ENCODE data around the gene SLAMF1. TPM values are rescaled to one million over a fixed set of nuclear protein-coding genes. Genes with fewer than 3 reads are reported as not detected.

SLAMF1 gene
- polyA plus RNA-seq, 4 donors: 0.22 to 1.4 (median 0.57) TPM

- WGBS, 3 donors: 97 to 98% (median 98%) methylated on average over 20 of the region's 20 CpGs
- H3K27me3 ChIP-seq (ENCODE audit: control insufficient read depth in 3 of 3, insufficient read depth in 3 of 3, low read length in 3 of 3): no peaks in the 10 kb centered on the region
These were observed 23.0 kb upstream of the SLAMF1 start for GRCh38 chr1:160669802-160670201.

GRCh38 chr1:160669276-160669675 lies 22.4 kb upstream of the SLAMF1 start:
- Histone ChIP-seq H3K4me3 (ENCODE audit: low read depth in 1 of 3, low read length in 3 of 3) (no peak overlapping the region), H3K9me3 (ENCODE audit: control insufficient read depth in 2 of 2, insufficient read depth in 1 of 2, low read depth in 1 of 2, low read length in 1 of 2) (no peaks in the 10 kb centered on the region), H3K4me1 (ENCODE audit: control insufficient read depth in 3 of 3, insufficient read depth in 2 of 3, low read depth in 1 of 3, low read length in 2 of 3) (peaks cover 1 to 10% (median 2%) of the 10 kb centered on the region in 3 donors), H3K27ac (ENCODE audit: low read depth in 1 of 3, low read length in 2 of 3) (no peak overlapping the region), H3K36me3 (ENCODE audit: control insufficient read depth in 3 of 3, insufficient read depth in 2 of 3, low read depth in 1 of 3, low read length in 3 of 3) (no peaks in the 10 kb centered on the region), H3K27me3 (ENCODE audit: control insufficient read depth in 3 of 3, insufficient read depth in 3 of 3, low read length in 3 of 3) (no peaks in the 10 kb centered on the region)
- FAIRE-seq (peak; percentile 86), DNase-seq (no peak)

More at GRCh38 chr1:160669802-160670201, 23.0 kb upstream of the SLAMF1 start:
- no peaks in the 10 kb centered on the region for H3K9me3 ChIP-seq (ENCODE audit: control insufficient read depth in 2 of 2, insufficient read depth in 1 of 2, low read depth in 1 of 2, low read length in 1 of 2)
- no peak overlapping the region for H3K4me3 ChIP-seq (ENCODE audit: low read depth in 1 of 3, low read length in 3 of 3)
- DNase-seq (no peak), FAIRE-seq (no peak)
- H3K4me1 ChIP-seq (ENCODE audit: control insufficient read depth in 3 of 3, insufficient read depth in 2 of 3, low read depth in 1 of 3, low read length in 2 of 3): peaks cover 1 to 10% (median 2%) of the 10 kb centered on the region in 3 donors
- no peak overlapping the region for H3K27ac ChIP-seq (ENCODE audit: low read depth in 1 of 3, low read length in 2 of 3)
- H3K36me3 ChIP-seq (ENCODE audit: control insufficient read depth in 3 of 3, insufficient read depth in 2 of 3, low read depth in 1 of 3, low read length in 3 of 3): no peaks in the 10 kb centered on the region

GRCh38 chr1:160667896-160668295 lies 21.1 kb upstream of the SLAMF1 start:
- H3K9me3 ChIP-seq (ENCODE audit: control insufficient read depth in 2 of 2, insufficient read depth in 1 of 2, low read depth in 1 of 2, low read length in 1 of 2): no peaks in the 10 kb centered on the region
- FAIRE-seq: no peak
- WGBS, 3 donors: 91 to 98% (median 94%) methylated on average over 2 of the region's 2 CpGs

GRCh38 chr1:160666079-160666442 lies 19.2 kb upstream of the SLAMF1 start:
- Histone ChIP-seq H3K4me3 (ENCODE audit: low read depth in 1 of 3, low read length in 3 of 3) (no peak overlapping the region), H3K4me1 (ENCODE audit: control insufficient read depth in 3 of 3, insufficient read depth in 2 of 3, low read depth in 1 of 3, low read length in 2 of 3) (peaks cover 0 to 7% (median 1%) of the 10 kb centered on the region in 3 donors), H3K36me3 (ENCODE audit: control insufficient read depth in 3 of 3, insufficient read depth in 2 of 3, low read depth in 1 of 3, low read length in 3 of 3) (no peaks in the 10 kb centered on the region), H3K9me3 (ENCODE audit: control insufficient read depth in 2 of 2, insufficient read depth in 1 of 2, low read depth in 1 of 2, low read length in 1 of 2) (no peaks in the 10 kb centered on the region), H3K27me3 (ENCODE audit: control insufficient read depth in 3 of 3, insufficient read depth in 3 of 3, low read length in 3 of 3) (no peaks in the 10 kb centered on the region), H3K27ac (ENCODE audit: low read depth in 1 of 3, low read length in 2 of 3) (peak overlapping the region in 1 of 3 donors; percentile 85)
- DNase-seq: no peak
- 59 to 85% (median 62%) methylated on average over 3 of the region's 3 CpGs for WGBS, 3 donors
- no peak for FAIRE-seq

More at GRCh38 chr1:160667896-160668295, 21.1 kb upstream of the SLAMF1 start:
- Histone ChIP-seq H3K27me3 (ENCODE audit: control insufficient read depth in 3 of 3, insufficient read depth in 3 of 3, low read length in 3 of 3) (no peaks in the 10 kb centered on the region), H3K4me3 (ENCODE audit: low read depth in 1 of 3, low read length in 3 of 3) (no peak overlapping the region), H3K36me3 (ENCODE audit: control insufficient read depth in 3 of 3, insufficient read depth in 2 of 3, low read depth in 1 of 3, low read length in 3 of 3) (no peaks in the 10 kb centered on the region), H3K4me1 (ENCODE audit: control insufficient read depth in 3 of 3, insufficient read depth in 2 of 3, low read depth in 1 of 3, low read length in 2 of 3) (peaks cover 1 to 10% (median 2%) of the 10 kb centered on the region in 3 donors), H3K27ac (ENCODE audit: low read depth in 1 of 3, low read length in 2 of 3) (no peak overlapping the region)
- no peak for DNase-seq

GRCh38 chr1:160665330-160666078 lies 18.7 kb upstream of the SLAMF1 start:
- peak overlapping the region in 1 of 3 donors; percentile 85 for H3K27ac ChIP-seq (ENCODE audit: low read depth in 1 of 3, low read length in 2 of 3)
- FAIRE-seq (no peak), DNase-seq (no peak)
- no peaks in the 10 kb centered on the region for H3K27me3 ChIP-seq (ENCODE audit: control insufficient read depth in 3 of 3, insufficient read depth in 3 of 3, low read length in 3 of 3)
- H3K4me1 ChIP-seq (ENCODE audit: control insufficient read depth in 3 of 3, insufficient read depth in 2 of 3, low read depth in 1 of 3, low read length in 2 of 3): peaks cover 0 to 7% (median 1%) of the 10 kb centered on the region in 3 donors
- WGBS, 3 donors: 29 to 54% (median 41%) methylated on average over 6 of the region's 6 CpGs
- H3K36me3 ChIP-seq (ENCODE audit: control insufficient read depth in 3 of 3, insufficient read depth in 2 of 3, low read depth in 1 of 3, low read length in 3 of 3): no peaks in the 10 kb centered on the region
- no peak overlapping the region for H3K4me3 ChIP-seq (ENCODE audit: low read depth in 1 of 3, low read length in 3 of 3)
- H3K9me3 ChIP-seq (ENCODE audit: control insufficient read depth in 2 of 2, insufficient read depth in 1 of 2, low read depth in 1 of 2, low read length in 1 of 2): no peaks in the 10 kb centered on the region

GRCh38 chr1:160664573-160665051 lies 17.8 kb upstream of the SLAMF1 start:
- H3K36me3 ChIP-seq (ENCODE audit: control insufficient read depth in 3 of 3, insufficient read depth in 2 of 3, low read depth in 1 of 3, low read length in 3 of 3): no peaks in the 10 kb centered on the region
- FAIRE-seq (no peak), DNase-seq (peak in 1 of 2 donors; percentile 57)
- no peak overlapping the region for H3K4me3 ChIP-seq (ENCODE audit: low read depth in 1 of 3, low read length in 3 of 3)
- WGBS, 3 donors: 41 to 47% (median 44%) methylated on average over 3 of the region's 3 CpGs
- peaks cover 0 to 7% (median 1%) of the 10 kb centered on the region in 3 donors for H3K4me1 ChIP-seq (ENCODE audit: control insufficient read depth in 3 of 3, insufficient read depth in 2 of 3, low read depth in 1 of 3, low read length in 2 of 3)
- H3K27me3 ChIP-seq (ENCODE audit: control insufficient read depth in 3 of 3, insufficient read depth in 3 of 3, low read length in 3 of 3): no peaks in the 10 kb centered on the region
- peak overlapping the region in 1 of 3 donors; percentile 45 for H3K27ac ChIP-seq (ENCODE audit: low read depth in 1 of 3, low read length in 2 of 3)
- no peaks in the 10 kb centered on the region for H3K9me3 ChIP-seq (ENCODE audit: control insufficient read depth in 2 of 2, insufficient read depth in 1 of 2, low read depth in 1 of 2, low read length in 1 of 2)

GRCh38 chr1:160662910-160663309 lies 16.1 kb upstream of the SLAMF1 start:
- Histone ChIP-seq H3K27ac (ENCODE audit: low read depth in 1 of 3, low read length in 2 of 3) (no peak overlapping the region), H3K36me3 (ENCODE audit: control insufficient read depth in 3 of 3, insufficient read depth in 2 of 3, low read depth in 1 of 3, low read length in 3 of 3) (no peaks in the 10 kb centered on the region), H3K4me3 (ENCODE audit: low read depth in 1 of 3, low read length in 3 of 3) (no peak overlapping the region), H3K27me3 (ENCODE audit: control insufficient read depth in 3 of 3, insufficient read depth in 3 of 3, low read length in 3 of 3) (no peaks in the 10 kb centered on the region), H3K9me3 (ENCODE audit: control insufficient read depth in 2 of 2, insufficient read depth in 1 of 2, low read depth in 1 of 2, low read length in 1 of 2) (no peaks in the 10 kb centered on the region), H3K4me1 (ENCODE audit: control insufficient read depth in 3 of 3, insufficient read depth in 2 of 3, low read depth in 1 of 3, low read length in 2 of 3) (peaks cover 1 to 20% (median 3%) of the 10 kb centered on the region in 3 donors)
- no peak for FAIRE-seq
- WGBS, 3 donors: 79 to 89% (median 86%) methylated on average over 4 of the region's 4 CpGs
- no peak for DNase-seq

GRCh38 chr1:160659566-160659965 lies 12.7 kb upstream of the SLAMF1 start:
- H3K36me3 ChIP-seq (ENCODE audit: control insufficient read depth in 3 of 3, insufficient read depth in 2 of 3, low read depth in 1 of 3, low read length in 3 of 3): no peaks in the 10 kb centered on the region
- H3K27me3 ChIP-seq (ENCODE audit: control insufficient read depth in 3 of 3, insufficient read depth in 3 of 3, low read length in 3 of 3): no peaks in the 10 kb centered on the region
- no peaks in the 10 kb centered on the region for H3K9me3 ChIP-seq (ENCODE audit: control insufficient read depth in 2 of 2, insufficient read depth in 1 of 2, low read depth in 1 of 2, low read length in 1 of 2)
- H3K27ac ChIP-seq (ENCODE audit: low read depth in 1 of 3, low read length in 2 of 3): no peak overlapping the region
- H3K4me3 ChIP-seq (ENCODE audit: low read depth in 1 of 3, low read length in 3 of 3): no peak overlapping the region
- 92 to 95% (median 95%) methylated on average over 4 of the region's 4 CpGs for WGBS, 3 donors
- peaks cover 0 to 17% (median 8%) of the 10 kb centered on the region in 3 donors for H3K4me1 ChIP-seq (ENCODE audit: control insufficient read depth in 3 of 3, insufficient read depth in 2 of 3, low read depth in 1 of 3, low read length in 2 of 3)
- DNase-seq (no peak), FAIRE-seq (no peak)

All from small intestine (tissue), 7 donors.